K562 (cell line): ENCODE results near the gene RHEB. TPM values are rescaled to one million over a fixed set of nuclear protein-coding genes. Genes with fewer than 3 reads are reported as not detected.

Experiments used
- ATF4 ChIP-seq: fragments of 450-650 bp; formaldehyde crosslinking; IDR thresholded peaks from 2 replicates; pipeline ENCODE4 v1.4.0; 2022; ENCODE audit warnings: mild to moderate bottlenecking, moderate library complexity
- ATF6 ChIP-seq: sonication (generic); formaldehyde crosslinking; IDR thresholded peaks from 2 replicates; pipeline ENCODE4 v1.4.0; 2020; ENCODE audit warnings: mild to moderate bottlenecking, missing genetic modification reagents
- CC2D1A ChIP-seq: fragments of 450-650 bp; IDR thresholded peaks from 2 replicates; pipeline ENCODE4 v1.6.1; 2017; ENCODE audit warnings: mild to moderate bottlenecking
- LCOR ChIP-seq: sonication (generic); formaldehyde crosslinking; IDR thresholded peaks from 2 replicates; pipeline ENCODE4 v1.8.0; 2022; ENCODE audit warnings: mild to moderate bottlenecking, missing genetic modification reagents
- MBD1 ChIP-seq: fragments of 250-450 bp; sonication (Bioruptor Pico); IDR thresholded peaks from 2 replicates; pipeline ENCODE4 v1.8.0; 2022; ENCODE audit warnings: inconsistent platforms
- MTA3 ChIP-seq: fragments of 450-650 bp; formaldehyde crosslinking; IDR thresholded peaks from 2 replicates; pipeline ENCODE4 v1.6.1; 2017; ENCODE audit warnings: mild to moderate bottlenecking, borderline replicate concordance
- polyA plus RNA-seq, 8 experiments: library from polyadenylated mRNA; depleted of rRNA in 4 of 8; stranded (reverse) in 5 of 8; unstranded in 3 of 8; fragments of >200 nt; fragmentation: Nextera tagmentation in 2 of 8; fragmentation: Illumina TruSeq in 1 of 8; extraction: Ambion mirVana in 2 of 8; extraction: Trizol in 1 of 8; gene quantifications; 2 replicates each; pipeline versions ENCODE4 v1.2.1 to v1.2.3, GENCODE V29; 2011 to 2014; ENCODE audit warnings: inconsistent platforms in 1 of 8, missing spikeins in 1 of 8
- total RNA-seq, 7 experiments: library from RNA; depleted of rRNA in 6 of 7; stranded (reverse); fragments of >200 nt in 6 of 7; fragmentation: Illumina TruSeq in 2 of 7; extraction: Trizol in 2 of 7; gene quantifications; 2 replicates each; pipeline versions ENCODE4 v1.2.1 to v1.2.3, GENCODE V29; 2011 to 2021; ENCODE audit warnings: low replicate concordance in 1 of 7
- TF ChIP-seq, protein P1 (sequence below), 3 experiments: fragments of 200-800 bp in 1 of 3; sonication (Bioruptor generic) in 1 of 3; sonication (generic) in 1 of 3; formaldehyde crosslinking in 1 of 3; IDR thresholded peaks; 2 replicates each; pipeline versions ENCODE4 v1.6.1 to v1.8.0; 2016 to 2022; ENCODE audit warnings: mild to moderate bottlenecking in 2 of 3, missing compliant biosample characterization in 2 of 3, missing genetic modification characterization in 2 of 3, missing genetic modification reagents in 1 of 3

The RHEB gene
- total and polyA plus RNA-seq, 9 of the 15 experiments (the other 6 are each of a cell fraction or from before 2014, with no cell fraction given) = 28.5 to 249 (median 182) TPM

DNA sequence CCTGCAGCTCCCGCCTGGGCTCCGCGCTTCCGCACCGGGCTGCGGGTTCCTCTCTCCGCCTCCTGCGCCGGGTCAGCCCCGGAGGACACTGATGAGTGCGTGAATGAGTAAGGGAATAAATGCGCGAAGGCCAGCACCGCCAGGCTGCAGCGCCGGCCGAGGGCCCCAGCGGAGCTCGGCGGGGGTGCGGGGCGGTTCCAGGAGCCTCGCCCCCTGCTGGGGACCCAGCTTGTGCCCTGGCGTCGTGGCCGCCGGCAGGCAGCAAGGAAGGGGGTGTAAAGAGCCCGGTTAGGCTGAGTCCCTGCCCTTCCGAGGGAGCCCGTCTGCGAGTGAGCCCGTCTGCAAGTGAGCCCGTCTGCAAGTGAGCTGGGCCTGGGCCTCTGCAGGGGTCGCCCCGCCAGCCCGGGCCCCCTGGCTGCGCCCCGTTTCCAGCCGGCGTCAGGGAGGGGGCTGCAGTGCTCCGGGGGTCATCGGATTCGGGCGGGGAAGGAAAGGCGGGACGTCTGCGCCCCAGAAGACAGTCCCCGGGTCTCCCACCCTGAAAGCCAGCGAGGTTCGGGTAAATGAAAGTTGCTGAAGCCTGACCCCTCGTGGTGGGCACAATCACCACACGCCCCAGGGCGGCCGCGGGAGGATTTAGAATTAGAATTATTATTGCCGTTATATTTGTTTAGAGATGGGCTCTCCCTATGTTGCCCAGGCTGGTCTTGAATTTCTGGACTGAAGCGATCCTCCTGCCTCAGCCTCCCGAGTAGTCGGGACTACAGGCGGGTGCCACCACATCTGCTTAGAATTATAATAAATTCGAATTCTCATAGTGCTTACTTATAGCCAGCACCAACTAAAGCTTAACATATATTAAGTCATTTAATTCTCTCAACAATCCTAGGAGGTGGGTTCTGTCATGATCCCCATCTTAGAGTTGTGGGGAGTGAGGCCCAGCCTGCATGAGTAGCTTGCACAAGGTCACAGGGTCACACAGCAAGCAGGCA lies 71.1 kb downstream of the RHEB start (continued):
- TF ChIP-seq, protein P1, sequence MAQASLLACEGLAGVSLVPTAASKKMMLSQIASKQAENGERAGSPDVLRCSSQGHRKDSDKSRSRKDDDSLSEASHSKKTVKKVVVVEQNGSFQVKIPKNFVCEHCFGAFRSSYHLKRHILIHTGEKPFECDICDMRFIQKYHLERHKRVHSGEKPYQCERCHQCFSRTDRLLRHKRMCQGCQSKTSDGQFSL (CRISPR knock-in tag; IDR thresholded peaks at IDR 0.05) = peak; percentile 66; the same call in 1 of the 2 replicates
- TF ChIP-seq, protein P1 (tag; IDR thresholded peaks at IDR 0.05) = no peak
- TF ChIP-seq CC2D1A = peak; percentile 81
- TF ChIP-seq ATF6 = 0 out of 2 replicates have a peak, but pooled peaks have one; percentile 63
- TF ChIP-seq MTA3 = peak; percentile 61; the same call in 1 of the 2 replicates
- TF ChIP-seq LCOR (CRISPR knock-in tag) = 0 out of 2 replicates have a peak, but pooled peaks have one; percentile 49
- TF ChIP-seq MBD1 (CRISPR knock-in tag) = peak; percentile 96
- TF ChIP-seq ATF4 (CRISPR knock-in tag) = no peak
